ENCODE results near the gene ADAMTSL1. TPM values are rescaled to one million over a fixed set of nuclear protein-coding genes. Genes with fewer than 3 reads are reported as not detected.

The ADAMTSL1 gene
- total RNA-seq, 6 donors from 2014 or later = 0.44 to 6.4 (median 2.3) TPM; not detected in 1

DNA sequence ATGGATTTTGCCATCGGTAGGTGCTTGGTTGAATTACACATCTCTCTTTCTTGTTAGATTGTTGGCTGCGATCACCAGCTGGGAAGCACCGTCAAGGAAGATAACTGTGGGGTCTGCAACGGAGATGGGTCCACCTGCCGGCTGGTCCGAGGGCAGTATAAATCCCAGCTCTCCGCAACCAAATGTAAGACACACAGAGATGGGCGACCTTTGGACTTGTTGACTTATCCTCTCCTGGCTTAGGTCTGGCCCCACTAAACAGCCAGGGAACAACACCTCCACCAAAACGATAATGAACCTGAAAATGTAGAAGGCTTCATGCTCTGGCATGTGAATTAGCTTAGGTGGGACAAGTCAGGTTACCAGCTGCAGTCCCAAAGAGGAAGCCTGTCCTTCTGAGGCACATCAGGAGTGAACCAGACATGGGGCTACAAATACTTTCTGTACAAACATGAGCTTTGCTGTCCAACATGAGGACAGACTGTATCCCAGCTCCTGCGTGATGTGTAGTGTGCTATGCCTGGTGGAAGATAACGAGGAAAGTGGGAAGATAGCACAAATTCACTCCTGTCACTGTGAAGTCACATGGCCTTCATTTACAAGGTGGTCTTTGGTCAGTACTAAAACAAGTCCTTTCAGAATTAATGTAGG is 148.4 kb downstream of the ADAMTSL1 start:
- Histone ChIP-seq H3K9me3 (no peaks in the 10 kb centered on the region), H3K27me3 (no peaks in the 10 kb centered on the region), H3K4me1 (no peaks in the 10 kb centered on the region), H3K4me3 (no peak overlapping the region), H3K27ac (no peak overlapping the region), H3K36me3 (no peaks in the 10 kb centered on the region)
- ATAC-seq (ENCODE audit: low FRiP score in 2 of 2) (no peak), DNase-seq (no peak)
- no peak for TF ChIP-seq EP300 (IDR thresholded peaks at IDR 0.05)
- WGBS, 2 donors = 91 to 93% methylated on average over 11 of the region's 11 CpGs

DNA sequence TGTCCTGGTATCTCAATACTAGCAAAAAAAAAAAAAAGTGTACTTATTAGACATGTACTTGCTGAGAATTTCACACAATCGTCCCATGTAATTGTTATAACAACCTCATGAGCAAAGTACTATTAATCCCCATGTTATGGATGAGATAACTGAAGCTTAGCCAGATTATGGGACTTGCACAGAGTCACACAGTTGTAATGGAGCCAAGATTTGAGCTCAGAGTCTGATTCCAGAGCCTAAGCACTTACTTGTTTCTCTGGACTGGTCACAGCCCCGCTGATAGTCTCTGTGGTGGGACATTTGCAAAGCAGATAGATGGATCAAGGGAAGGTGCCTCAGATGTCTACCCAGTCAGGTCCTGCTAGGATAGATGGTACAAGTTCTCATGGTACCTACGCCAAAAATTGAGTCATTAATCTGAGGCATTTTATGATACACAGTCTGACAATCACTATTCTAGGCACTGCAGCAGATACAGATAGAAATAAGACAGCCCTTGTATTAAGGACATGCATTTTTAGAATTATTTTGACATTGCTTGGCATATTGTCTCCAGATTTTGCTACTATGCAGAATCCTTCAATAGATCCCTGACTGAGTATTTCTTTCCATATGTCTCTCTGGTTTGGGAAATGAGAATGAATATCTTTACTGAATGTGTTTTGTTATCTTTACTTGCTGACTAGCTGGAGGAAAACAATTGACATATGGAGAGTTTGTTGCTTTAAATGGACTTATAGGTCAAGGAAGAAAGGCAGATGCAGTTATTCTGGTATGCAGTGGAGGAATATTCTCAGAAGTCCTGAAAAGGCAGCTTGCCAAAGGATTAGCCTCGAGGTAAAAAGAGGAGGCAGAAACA is 149.5 kb downstream of the ADAMTSL1 start:
- 77 to 83% methylated on average over 4 of the region's 4 CpGs for WGBS, 2 donors
- Histone ChIP-seq H3K4me3 (no peak overlapping the region), H3K36me3 (no peaks in the 10 kb centered on the region), H3K27me3 (no peaks in the 10 kb centered on the region), H3K9me3 (no peaks in the 10 kb centered on the region), H3K27ac (no peak overlapping the region), H3K4me1 (no peaks in the 10 kb centered on the region)
- DNase-seq (no peak), ATAC-seq (ENCODE audit: low FRiP score in 2 of 2) (peak in 1 of 2 donors; percentile 45)
- TF ChIP-seq POLR2AphosphoS5 (IDR thresholded peaks at IDR 0.05) (no peak), EP300 (IDR thresholded peaks at IDR 0.05) (no peak), POLR2A (IDR thresholded peaks at IDR 0.05) (no peak)
- TF ChIP-seq, protein P1, sequence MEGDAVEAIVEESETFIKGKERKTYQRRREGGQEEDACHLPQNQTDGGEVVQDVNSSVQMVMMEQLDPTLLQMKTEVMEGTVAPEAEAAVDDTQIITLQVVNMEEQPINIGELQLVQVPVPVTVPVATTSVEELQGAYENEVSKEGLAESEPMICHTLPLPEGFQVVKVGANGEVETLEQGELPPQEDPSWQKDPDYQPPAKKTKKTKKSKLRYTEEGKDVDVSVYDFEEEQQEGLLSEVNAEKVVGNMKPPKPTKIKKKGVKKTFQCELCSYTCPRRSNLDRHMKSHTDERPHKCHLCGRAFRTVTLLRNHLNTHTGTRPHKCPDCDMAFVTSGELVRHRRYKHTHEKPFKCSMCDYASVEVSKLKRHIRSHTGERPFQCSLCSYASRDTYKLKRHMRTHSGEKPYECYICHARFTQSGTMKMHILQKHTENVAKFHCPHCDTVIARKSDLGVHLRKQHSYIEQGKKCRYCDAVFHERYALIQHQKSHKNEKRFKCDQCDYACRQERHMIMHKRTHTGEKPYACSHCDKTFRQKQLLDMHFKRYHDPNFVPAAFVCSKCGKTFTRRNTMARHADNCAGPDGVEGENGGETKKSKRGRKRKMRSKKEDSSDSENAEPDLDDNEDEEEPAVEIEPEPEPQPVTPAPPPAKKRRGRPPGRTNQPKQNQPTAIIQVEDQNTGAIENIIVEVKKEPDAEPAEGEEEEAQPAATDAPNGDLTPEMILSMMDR (IDR thresholded peaks at IDR 0.05) = no peak

DNA sequence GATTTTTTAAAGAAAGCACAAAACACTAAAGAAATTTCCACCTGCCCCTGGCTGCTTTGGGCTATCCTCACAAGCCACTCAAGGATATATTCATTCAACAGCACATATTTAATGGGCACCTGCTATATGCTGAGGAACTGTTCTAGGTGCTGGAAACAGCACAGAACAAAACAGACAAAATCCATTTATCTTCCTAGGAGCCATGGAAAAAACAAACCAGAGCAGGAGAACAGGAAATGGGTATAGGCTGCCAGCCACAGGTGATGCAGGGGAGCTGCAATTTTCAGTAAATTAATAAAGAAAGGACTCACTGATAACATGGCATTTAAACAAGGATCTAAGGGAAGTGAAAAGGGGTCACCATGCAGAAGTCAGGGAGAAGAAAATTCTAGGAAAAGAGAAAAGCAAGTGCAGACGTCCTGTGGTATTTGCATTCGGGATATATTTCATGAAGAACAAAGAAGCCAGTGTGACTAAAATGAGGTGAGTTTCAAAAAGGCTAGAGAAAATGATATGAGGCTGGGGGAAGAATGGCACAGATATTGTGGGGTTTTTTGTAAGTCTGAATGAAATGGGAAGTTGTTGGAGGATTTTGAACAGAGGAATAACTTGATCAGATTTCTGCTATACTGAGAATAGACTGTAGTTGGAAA is 152.2 kb downstream of the ADAMTSL1 start:
- H3K9me3 ChIP-seq = no peaks in the 10 kb centered on the region
- DNase-seq (no peak), ATAC-seq (ENCODE audit: low FRiP score in 2 of 2) (no peak)
- H3K27ac ChIP-seq = no peak overlapping the region
- 72 to 82% methylated on average over 2 of the region's 2 CpGs for WGBS, 2 donors
- H3K4me1 ChIP-seq = no peaks in the 10 kb centered on the region
- H3K4me3 ChIP-seq = no peak overlapping the region
- H3K27me3 ChIP-seq = no peaks in the 10 kb centered on the region
- H3K36me3 ChIP-seq = no peaks in the 10 kb centered on the region
- TF ChIP-seq EP300 (IDR thresholded peaks at IDR 0.05) = no peak
- TF ChIP-seq POLR2A (IDR thresholded peaks at IDR 0.05) = no peak
- TF ChIP-seq, protein P1 (IDR thresholded peaks at IDR 0.05) = no peak
- TF ChIP-seq POLR2AphosphoS5 (IDR thresholded peaks at IDR 0.05) = no peak

- Histone ChIP-seq H3K4me1 (no peaks in the 10 kb centered on the region), H3K27me3 (no peaks in the 10 kb centered on the region), H3K36me3 (no peaks in the 10 kb centered on the region), H3K27ac (no peak overlapping the region), H3K4me3 (no peak overlapping the region), H3K9me3 (no peaks in the 10 kb centered on the region)
- 50 to 61% methylated on average over 1 of the region's 1 CpG for WGBS, 2 donors
- TF ChIP-seq, protein P1 (IDR thresholded peaks at IDR 0.05) = no peak
- no peak for TF ChIP-seq POLR2A (IDR thresholded peaks at IDR 0.05)
- no peak for TF ChIP-seq POLR2AphosphoS5 (IDR thresholded peaks at IDR 0.05)
- TF ChIP-seq EP300 (IDR thresholded peaks at IDR 0.05) = no peak
- DNase-seq = no peak
- ATAC-seq (ENCODE audit: low FRiP score in 2 of 2) = no peak
These were observed 155.2 kb downstream of the ADAMTSL1 start for GRCh38 chr9:18629136-18629535.
